Heart left ventricle (tissue), 13 donors: ENCODE measurements around the gene PTPRO.

Experiments
- CTCF ChIP-seq, 12 donors: fragments of 200-600 bp; sonication (generic) in 4 of 12; IDR thresholded peaks; one replicate each; pipeline versions ENCODE4 v1.5.0 to v1.8.0; 2018 to 2022; ENCODE audit warnings: antibody characterized with exemption in 12 of 12, mild to moderate bottlenecking in 5 of 12
- POLR2A ChIP-seq, 2 donors: fragments of 450-650 bp; IDR thresholded peaks; one replicate each; pipeline ENCODE4 v1.6.1; 2017; ENCODE audit warnings: antibody characterized with exemption in 2 of 2, mild to moderate bottlenecking in 2 of 2, moderate library complexity in 2 of 2
- donor health status: ischemic (EF 13 %, LVEDD 7.1; RV severe dilation, severe dysfunction).
- donor health status: DM: no; HTN: yes; CAD: no.
- donor health status: DM: no; HTN: no; CAD: no.
- donor health status: ischemic (EF 25% LVEDD 6.9; RV normal size, moderate dysfunction).
- donor health status: ischemic (EF 25% LVEDD 5.7; RV mildly dilated, moderate dysfunction).
- donor health status: ischemic (EF 35%, LVEDD 5.7; RV mildly dilated, moderate dysfunction).
- donor health status: nonischemic (EF 11% LVEDD 7.7; RV severe dilation, severe dysfunction).
- donor health status: DM: yes; HTN: yes; CAD: no.
- donor health status: PGD.
- donor health status: ischemic (EF 29% LVEDD 5.4; RV normal size, mild dysfunction).
- donor health status: nonischemic (EF 23%, LVEDD 6.1; RV moderate dilation, normal function).

DNA sequence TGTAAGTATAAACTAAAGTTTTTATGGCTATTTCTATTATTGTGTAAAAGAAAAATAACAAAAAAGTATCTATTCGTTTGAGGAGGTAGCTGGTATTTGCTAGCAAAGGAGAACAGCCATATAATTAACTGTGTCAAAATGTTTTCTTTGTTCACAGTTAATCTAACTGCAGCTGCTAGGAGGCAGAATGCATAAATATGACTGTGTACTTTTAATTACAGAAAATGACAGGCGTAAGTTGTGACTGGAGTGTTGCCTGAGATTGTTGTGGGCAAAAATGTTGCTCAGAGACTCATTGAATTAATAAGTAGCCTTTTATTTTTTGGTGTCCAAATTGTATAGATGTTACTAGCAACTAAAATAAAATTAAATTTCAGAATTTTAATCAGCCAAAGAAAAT lies 33.5 kb downstream of the PTPRO start:
- TF ChIP-seq CTCF (IDR thresholded peaks at IDR 0.05) (no peak), POLR2A (IDR thresholded peaks at IDR 0.05) (no peak)
